SKM-1 (cell line): ENCODE measurements around the gene PDIA4.
A peak's percentile ranks its signal among the peaks of the same experiment; 100 is the strongest.
"Not testable (repeated sequence)": the region's sequence is repeated elsewhere in the genome, so short reads cannot be mapped to it uniquely, and the experiment has no call there.

Experiments used
- DNase-seq: peaks from one replicate; lab custom pipeline; 2025; ENCODE audit not compliant: unreplicated experiment; lab: John Stamatoyannopoulos, UW

PDIA4 gene

DNA sequence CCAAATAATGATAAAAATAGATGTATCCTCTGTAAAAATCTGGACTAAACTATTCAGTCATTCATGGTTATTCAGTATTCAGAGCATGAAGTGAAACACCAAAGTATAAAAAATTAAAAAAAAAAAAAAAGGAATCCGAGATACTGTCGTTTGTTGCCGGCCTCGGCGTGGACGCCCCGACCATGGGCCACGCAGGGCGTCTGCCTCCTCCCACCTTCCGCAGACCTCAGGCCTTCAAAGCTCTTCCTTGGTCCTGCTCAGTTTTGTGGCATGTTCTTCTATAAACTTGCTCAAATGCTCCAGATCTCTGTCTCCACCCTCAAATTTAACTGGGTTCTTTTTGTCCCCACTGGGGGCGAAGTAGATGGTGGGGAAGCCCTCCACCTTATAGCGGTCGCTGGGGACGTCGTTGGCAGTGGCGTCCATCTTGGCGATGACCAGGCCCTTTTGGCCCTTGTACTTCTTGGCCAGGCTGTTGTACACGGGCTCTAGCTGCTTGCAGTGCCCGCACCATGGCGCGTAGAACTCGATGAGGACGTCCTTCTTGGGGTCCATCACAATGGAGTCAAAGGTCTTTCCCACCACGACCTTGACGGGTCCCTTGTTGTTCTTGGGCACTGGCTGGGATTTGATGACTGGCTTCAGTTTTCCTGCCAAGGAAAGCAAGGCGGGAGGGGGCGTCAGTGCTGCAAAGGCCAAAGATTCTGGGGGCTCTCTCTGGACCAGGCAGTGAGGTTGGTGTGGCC lies 24.6 kb downstream of the PDIA4 start:
- no peak for DNase-seq

DNA sequence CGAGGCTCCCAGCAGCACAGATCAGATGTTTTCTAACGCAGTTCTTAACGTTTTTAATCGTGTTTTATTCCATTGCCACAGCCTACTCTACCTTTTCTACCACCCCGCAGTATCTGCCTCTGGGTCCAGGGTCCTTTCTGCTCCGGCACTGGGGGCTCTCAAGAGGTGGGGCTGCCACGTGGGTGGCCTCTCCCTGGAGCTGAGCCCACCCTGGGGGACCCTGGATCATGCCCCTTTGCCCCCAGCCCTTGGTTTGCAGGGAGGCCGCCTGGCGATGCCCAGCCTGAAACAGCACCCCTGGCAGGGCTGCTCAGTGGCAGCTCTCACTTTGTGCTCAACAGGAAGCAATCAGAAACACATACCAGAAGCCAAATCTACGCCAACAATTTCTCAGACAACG lies 25.3 kb downstream of the PDIA4 start:
- DNase-seq = no peak

DNA sequence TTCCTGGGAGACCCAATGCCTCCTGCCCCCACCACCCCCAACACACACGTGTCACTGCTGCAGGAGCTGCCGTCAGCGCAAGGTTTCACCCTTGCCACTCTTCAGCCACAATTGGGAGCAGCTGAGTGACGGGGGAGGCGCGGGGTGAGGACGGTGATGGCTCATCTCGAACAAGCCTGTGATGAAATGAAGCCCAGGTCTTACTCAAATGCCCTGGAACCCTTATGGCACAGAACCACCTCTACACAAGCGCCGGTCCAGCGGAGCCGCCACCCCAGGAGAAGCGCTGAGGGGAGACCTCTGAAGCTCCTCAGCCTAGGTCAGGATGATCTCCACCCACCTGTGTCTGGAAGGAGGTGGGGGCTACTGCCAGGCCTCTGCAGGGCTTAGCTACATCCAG lies 25.7 kb downstream of the PDIA4 start:
- no peak for DNase-seq

DNA sequence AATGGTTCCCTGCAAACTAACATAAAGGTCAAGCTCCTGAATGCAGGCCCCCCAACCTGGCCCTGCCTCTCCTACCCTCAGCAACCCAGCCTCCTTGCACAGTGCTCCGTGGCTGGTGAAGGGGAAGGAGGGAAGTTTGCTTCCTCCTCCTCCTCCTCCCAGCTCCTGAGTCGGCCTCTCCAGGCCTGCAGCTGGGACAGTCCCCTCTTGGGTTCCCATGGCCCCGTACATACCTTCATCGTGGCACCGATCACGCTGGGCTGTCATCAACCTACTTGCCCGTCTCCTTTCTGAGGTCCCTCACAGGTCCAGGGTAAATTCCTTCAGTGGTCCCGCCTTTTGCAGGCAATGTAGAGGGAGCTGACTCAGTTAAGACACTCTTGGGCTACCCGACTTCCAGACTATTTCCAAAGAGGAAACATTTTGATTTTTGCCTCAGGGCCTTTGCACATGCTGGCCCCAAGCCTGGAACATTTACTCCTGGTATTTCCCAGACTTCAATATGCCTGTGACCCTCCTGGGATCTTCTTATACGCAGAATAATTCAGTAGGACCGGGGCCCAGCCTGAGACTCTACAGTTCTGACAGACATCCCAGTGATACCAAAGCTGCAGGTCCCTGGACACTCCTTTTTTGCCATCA lies 26.8 kb downstream of the PDIA4 start:
- no peak for DNase-seq

DNA sequence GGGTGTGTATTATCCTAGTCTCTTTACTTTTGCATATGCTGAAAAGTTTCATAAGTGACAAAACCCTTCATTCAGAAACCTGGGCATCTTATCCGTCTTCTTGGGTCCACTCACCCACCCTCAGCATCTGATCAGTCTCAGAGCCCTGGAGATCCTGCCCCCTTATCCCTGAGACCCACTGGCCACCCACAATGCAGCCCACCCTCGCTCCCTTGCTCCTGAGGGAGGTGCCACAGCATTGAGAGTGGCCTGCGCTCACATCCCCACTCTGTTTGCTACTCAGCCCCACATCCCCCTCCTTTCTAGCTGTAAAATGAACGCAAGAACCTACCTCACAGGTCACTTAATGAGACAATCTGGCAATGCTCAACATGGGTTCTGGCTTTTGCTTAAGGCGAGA lies 27.3 kb downstream of the PDIA4 start:
- no peak for DNase-seq

DNA sequence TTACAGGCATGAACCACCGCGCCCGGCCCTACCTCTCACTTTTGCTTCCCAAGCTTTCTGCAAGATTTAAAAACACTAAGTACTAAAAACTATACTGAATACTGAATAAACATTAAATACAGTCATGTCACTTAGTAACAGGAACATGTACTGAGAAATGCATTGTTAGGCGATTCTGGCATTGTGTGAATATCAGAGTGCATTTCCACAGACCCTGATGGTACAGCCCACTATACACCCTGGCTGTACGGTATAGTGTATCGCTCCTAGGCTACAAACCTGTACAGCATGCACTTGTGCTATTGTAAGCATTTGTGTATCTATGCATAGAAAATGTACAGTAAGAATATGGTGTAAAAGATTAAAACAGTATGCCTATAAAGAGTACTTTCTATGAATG lies 29.1 kb downstream of the PDIA4 start:
- no peak for DNase-seq

DNA sequence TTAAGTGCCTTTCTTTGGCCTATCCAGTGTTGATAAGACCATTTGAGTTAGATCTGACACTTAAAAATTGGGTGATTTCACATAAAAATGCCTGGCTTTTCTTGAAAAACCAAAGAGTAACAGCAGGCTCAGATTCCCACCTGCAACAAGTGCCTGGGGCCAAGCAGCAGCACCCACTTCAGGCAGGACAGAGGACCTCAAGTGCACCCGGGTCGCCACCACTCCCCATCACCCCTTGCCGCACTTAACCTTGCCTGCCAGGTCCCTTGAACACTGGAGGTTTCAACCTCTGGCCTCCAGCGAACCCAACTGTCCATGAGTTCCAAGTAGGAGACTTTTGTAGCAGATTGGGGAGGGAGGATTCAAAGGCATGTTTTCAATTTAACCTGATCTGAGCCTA lies 30.8 kb downstream of the PDIA4 start:
- no peak for DNase-seq

DNA sequence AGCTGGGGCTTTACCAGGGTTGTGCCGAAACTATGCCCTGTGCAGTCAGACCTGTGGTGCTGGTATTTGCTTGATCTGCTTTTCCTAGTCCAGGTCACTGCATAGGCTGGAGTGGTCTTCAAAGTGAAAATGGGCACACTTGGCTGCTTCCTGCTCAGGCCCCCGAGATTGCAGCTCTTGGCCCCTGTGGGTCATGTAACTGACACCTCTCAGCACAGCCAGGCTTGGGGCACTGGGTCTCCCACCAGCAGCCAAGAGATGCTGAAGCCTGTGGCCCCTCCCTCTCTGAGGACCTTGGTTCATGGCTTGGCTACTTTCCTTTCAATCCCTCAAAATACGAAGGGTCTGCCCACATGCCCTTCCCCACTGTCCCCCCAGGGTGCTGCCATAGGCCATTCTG lies 33.7 kb downstream of the PDIA4 start:
- no peak for DNase-seq

DNA sequence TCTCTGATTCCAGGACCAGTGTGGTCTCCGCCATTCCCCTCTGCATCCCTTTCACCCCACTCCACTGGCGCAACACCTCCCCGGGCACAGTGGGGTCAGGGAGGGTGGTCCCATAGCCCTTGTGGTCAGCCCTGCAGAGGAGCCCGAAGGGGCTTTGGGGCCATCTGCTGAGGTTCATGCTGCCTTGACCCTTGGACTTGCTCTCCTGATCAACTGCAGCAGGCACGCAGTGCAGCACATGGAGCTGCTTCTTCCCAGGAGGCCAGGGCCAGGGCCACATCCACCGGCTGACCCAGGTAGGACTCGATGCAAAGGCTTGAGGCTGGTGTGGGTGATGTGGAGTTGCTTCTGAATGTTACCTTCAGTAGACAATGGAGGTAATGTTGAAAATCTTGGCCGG lies 35.1 kb downstream of the PDIA4 start:
- DNase-seq = no peak

DNA sequence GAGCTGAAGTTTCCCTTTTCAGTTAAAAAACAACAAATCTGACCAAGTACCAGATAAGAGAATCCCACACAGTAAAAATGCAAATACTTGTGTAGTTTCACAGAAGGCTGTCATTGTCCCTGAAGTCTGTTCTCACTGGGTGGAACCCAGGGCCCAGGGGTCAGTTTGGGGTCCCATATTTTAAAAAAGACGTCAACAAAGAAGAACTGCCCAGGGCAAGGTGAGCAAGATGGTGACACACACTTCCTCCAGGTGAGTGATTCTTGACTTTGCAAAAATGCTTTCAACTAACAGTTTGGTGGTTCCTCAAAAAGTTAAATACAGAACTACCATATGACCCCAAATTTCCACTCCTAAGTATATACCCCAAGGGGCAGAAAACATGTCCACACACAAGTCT lies 36.8 kb downstream of the PDIA4 start:
- DNase-seq = no peak

DNA sequence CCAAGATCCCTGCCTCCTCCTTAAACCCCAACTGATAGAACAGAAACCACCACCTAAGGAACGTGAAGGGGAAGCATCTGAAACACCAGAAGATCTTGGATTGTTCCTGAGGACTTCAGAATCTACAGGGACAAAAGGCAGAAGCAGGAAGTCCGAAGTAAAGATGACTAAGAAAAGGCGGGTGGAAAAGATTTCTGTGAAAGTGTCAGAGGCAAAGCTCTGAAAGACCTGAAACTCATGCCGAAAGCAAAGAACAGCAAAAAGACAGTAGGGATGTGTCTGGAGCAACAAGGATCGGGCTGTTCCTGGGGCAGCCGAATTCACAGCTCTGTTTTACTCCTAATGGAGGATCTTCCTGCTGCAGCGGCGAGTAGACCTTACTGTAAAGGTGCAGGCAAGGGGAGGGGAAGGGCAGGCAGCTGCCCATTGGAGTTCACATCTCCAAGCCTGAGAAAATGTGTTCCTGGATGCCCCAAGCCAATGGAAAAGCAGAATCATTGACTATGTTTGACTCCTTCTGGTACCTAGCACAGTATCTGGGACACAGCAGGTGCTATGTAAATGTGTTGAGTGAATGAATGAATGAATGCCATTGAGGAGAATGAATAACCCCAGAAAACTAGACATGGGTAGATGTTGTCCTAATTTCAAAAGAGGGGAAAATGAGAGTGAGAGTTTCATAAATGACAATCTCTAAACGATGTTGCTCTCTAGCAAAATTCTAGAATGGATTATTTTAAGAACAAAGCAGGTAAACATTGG lies 40.4 kb downstream of the PDIA4 start:
- no peak for DNase-seq

DNA sequence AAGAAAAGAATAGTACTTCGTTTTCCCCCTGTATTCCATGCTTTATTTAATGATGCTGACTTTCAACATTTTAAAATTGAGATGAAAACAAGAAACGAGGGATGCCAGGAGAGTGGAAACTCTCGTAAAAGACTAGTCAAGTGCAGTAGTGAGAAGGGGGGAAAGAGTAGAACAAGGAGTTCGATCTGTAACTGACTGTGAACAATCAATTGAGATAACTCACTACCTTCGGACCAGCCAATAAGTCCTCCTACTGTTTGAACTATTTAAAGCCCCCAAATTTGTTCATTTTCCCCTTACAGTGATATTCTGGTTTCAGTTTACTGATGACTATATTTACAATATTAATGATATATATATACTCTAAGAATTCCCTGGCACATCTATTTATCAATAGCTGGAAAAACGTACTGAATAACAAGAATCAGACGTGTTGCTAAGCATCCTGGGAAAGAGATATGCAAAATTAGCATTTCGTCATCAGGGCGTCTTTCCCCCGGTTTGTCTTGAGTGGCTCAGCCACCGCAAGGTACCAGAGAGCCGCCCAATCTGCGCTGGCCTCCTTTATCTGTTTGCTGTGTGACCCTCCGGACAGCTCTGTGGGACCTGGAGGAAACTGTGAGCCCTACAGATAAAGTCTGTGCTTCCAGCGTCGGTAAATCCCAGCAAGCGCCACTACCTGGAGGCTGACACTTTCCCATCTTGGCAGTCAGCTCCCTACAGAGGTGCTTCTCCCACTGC lies 41.1 kb downstream of the PDIA4 start:
- peak; percentile 23 for DNase-seq

DNA sequence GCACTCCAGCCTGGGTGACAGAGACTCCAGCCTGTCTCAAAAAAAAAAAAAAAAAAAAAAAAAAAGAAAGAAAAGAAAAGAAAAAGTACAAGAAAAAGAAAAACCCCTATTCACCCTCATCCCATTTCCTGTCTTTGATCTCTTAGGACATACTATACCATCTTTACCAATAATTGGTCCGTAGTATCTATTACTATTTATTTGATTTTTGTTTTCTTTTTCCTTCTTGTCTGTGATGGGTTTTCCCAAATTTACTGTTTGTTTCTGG lies 41.6 kb downstream of the PDIA4 start:
- no peak for DNase-seq

DNA sequence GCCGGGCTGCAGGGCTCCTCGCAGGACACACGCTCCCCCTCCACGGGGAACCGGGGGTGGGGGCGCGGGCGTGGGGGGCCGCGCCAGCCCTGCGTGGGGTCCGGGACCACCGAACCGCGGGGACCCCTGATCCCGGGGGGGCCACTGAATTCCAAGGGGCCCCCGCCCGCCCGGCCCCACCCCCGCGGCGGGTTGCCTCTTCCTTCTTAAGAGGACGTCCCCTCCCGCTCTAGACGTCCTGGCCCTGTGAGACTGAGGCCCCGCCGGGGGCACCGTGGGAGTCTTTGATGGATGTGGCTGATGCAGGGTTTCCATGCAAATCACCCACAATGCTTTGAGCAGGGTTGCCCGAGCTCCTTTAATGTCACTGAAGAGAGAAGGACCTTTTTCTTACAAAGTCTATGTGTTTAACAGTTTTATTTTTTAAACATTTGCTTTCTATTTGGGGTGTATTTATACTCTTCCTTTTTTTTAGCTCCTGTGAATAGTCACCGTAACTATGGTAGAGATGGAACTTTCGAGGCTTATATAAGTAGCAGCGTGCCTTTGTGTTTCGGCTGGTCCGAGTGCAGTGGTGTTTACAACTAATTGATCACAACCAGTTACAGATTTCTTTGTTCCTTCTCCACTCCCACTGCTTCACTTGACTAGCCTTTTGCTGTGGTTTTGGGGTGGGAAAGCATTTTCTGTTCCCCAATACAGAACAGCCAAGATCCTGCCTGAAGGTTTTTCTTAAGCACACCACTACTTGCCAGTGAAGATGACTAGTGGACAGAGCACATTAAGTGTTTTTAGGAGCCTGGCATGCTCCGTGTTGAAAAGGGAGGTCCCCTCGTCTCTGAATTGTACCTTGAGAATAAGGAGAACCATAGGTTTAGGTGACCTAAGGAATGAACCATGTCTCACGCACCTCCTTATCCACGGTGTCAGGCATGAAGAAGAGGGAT lies 44.8 kb downstream of the PDIA4 start:
- DNase-seq = peak; percentile 42

DNA sequence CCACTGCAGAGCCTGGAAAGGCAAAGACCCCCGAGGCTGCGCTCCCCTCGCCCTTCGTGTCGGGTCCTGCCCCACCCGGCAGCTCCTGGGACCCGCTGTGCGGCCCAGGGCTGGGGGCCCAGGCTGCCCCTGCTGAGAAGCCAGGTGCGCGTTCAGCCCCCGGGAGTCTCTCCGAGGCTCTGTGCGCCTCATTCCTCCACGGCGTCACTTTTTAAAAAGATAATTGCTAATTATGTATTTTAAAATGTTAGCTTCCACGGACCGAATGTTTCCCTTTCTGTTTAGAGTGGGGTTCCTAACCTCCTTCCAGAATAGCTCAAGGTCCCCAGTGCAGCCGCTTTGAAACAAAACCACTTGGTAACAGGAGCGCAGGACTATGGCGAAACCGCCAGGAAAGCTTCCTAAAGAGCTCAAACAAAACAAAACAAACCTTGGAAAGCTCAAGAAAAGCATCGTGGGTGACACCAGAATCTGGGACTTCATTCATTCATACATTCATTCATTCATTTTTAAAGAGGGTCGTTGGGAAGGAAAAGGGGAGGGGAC lies 45.6 kb downstream of the PDIA4 start:
- no peak for DNase-seq

DNA sequence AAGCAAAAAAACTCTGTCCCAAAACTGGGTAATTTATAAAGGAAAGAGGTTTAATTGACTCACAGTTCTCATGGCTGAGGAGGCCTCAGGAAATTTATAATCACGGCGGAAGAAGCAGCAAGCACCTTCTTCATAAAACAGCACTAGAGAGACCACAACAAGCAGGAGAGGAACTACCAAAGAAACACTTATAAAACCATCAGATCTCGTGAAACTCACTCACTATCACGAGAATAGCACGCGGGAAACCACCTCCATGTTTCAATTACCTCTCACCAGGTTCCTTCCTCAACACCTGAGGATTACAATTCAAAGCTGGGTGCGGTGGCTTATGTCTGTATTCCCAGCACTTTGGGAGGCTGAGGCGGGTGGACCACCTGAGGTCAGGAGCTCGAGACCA lies 48.5 kb downstream of the PDIA4 start:
- DNase-seq = no peak

DNA sequence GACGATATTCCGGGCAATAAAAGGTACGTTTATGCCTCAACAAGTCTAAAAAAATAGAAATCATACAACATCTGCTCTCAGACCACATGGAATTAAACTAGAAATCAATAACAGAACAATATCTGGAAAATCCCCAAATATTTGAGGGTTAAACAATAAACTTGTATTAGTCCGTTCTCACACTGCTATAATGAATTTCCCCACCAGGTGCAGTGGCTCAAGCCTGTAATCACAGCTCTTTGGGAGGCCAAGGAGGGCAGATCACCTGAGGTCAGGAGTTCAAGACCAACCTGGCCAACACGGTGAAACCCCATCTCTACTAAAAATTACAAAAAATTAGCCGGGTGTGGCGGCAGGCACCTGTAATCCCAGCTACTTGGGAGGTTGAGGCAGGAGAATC lies 49.2 kb downstream of the PDIA4 start:
- not testable (repeated sequence) for DNase-seq

DNA sequence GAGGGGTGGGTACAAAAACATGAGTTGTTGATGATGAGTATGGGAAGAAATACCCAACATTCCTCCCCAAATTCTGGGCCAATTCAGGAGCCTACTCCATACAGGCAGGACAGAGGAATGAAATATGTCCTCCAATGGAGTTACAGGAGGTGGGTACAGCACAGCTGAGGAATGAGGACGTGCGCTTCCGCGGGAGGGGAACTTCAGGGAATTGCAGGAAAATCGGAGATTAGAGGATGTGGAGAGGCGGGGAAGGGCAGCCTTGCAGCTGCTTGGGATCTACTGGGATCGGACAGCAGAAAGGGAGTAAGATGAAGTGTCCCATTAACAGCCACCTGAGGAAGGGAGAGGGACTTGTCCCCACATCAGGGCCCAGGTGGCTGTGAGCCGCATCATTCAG lies 50.2 kb downstream of the PDIA4 start:
- DNase-seq = no peak

DNA sequence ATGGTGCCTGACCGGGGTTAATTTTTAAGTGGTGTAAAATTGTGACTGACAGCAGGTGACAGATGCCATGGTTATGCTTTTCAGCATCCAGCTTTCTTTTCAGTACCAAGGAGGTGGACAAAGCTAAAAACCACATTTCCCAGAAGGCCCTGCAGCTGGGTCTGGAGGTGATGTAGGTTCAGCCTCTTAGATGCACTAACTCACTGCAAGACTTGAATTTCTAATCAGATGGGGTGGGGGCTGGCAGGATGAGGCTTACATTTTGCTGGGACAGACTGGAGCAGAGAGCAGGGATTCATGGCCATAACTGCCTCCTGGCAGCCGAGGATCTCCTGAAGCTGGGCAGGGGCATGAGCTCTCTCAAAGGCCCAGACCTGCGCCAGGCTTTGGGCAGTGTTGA lies 52.4 kb downstream of the PDIA4 start:
- DNase-seq = no peak

DNA sequence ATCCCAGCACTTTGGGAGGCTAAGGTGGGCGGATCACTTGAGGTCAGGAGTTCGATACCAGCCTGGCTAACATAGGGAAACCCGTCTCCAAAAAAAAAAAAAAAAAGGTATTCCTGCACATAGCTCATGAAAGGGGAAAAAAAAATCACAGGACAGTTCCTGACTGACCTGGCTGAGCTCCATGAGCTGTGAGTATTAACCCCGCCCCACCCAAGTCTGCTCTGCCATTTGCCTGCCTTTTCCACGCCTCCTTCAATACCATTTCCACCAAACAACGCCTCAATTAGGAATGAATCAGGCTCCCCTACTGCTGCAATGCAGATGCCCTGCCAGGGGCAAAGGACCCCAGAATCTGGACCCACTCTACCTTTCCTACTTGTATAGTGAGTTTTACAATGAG lies 55.0 kb downstream of the PDIA4 start:
- no peak for DNase-seq
